Brain microvascular endothelial cell (primary cell): Measurements from ENCODE around the gene HADH.

Source experiments
- DNase-seq: peaks from one replicate; pipeline ENCODE4 v3.0.0-alpha.2; 2020
- H3K27ac ChIP-seq: fragments of 250-450 bp; sonication (Bioruptor Pico); 2 replicates; pipeline ENCODE4 v1.5.1; 2020; ENCODE audit warnings: mild to moderate bottlenecking, moderate library complexity
- H3K27me3 ChIP-seq: fragments of 250-450 bp; sonication (Bioruptor Pico); replicated peaks from 2 replicates; pipeline ENCODE4 v1.5.1; 2020; ENCODE audit warnings: mild to moderate bottlenecking
- H3K36me3 ChIP-seq: fragments of 250-450 bp; sonication (Bioruptor Pico); replicated peaks from 2 replicates; pipeline ENCODE4 v1.5.1; 2020; ENCODE audit warnings: mild to moderate bottlenecking
- H3K4me3 ChIP-seq: 2 replicates; pipeline ENCODE4 v1.5.1; 2011; ENCODE audit warnings: low read depth, mild to moderate bottlenecking, control low read depth, low read length, moderate library complexity
- in situ Hi-C: cut with HindIII; loops from 2 replicates; pipeline ENCODE4 v1.10.0; 2017; ENCODE audit warnings: low sequenced_read_pairs, low pct_ligation_motif_present
- TF ChIP-seq, protein P1 (sequence below): IDR thresholded peaks from 2 replicates; pipeline ENCODE4 v1.5.1; 2011; ENCODE audit warnings: low read depth, mild to moderate bottlenecking, moderate library complexity, low read length, control low read depth, inconsistent platforms; ENCODE audit errors: missing control alignments

The HADH gene

GRCh38 chr4:108013955-108014354, 24.3 kb downstream of the HADH start:
- TF ChIP-seq, protein P1, sequence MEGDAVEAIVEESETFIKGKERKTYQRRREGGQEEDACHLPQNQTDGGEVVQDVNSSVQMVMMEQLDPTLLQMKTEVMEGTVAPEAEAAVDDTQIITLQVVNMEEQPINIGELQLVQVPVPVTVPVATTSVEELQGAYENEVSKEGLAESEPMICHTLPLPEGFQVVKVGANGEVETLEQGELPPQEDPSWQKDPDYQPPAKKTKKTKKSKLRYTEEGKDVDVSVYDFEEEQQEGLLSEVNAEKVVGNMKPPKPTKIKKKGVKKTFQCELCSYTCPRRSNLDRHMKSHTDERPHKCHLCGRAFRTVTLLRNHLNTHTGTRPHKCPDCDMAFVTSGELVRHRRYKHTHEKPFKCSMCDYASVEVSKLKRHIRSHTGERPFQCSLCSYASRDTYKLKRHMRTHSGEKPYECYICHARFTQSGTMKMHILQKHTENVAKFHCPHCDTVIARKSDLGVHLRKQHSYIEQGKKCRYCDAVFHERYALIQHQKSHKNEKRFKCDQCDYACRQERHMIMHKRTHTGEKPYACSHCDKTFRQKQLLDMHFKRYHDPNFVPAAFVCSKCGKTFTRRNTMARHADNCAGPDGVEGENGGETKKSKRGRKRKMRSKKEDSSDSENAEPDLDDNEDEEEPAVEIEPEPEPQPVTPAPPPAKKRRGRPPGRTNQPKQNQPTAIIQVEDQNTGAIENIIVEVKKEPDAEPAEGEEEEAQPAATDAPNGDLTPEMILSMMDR, result no peak
- Histone ChIP-seq H3K36me3 (no peaks in the 10 kb centered on the region), H3K27ac (no peak overlapping the region), H3K27me3 (no peaks in the 10 kb centered on the region), H3K4me3 (no peak overlapping the region)
- in situ Hi-C loops, result no loop called here
- no peak for DNase-seq

DNA sequence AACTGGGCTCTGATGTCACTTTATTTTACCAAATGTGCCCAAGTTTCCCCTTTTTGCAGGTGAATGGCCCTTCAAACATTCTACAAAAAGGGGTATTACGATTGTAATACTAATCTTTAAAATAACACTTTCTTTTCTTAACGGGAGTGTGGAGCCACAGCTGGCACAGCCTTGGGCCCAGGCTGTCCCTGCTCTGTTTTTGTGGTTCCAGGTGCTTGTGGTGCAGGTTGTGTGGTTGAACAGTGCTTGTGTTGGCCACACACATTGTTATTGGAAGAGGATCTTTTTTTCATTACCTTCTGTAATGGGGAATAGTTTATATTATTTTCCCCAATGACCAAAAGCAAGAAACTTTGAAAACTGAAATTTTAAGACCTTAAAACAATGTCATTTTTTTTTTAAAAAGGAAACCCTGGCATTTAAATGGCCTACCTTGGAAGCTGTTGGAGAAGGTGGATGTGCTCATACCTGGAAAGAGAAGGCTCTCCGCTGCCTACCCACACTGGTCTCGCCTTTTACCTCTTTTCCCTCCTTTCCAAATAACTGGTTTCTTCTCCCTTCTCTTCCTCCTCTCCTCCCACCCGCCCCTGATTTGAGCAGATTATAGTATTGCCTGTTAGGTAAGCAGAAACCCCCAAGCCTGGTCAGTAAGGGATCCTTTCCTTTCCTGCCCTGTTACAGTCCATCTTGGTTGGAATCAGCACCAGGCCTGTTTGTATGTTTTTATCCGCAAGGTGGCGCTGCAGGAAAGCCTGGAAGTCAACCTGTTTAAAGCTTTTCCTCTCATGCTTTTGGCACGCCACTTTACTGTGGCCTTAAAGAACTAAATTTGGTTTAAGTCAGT, 28.6 kb downstream of the HADH start:
- Histone ChIP-seq H3K27me3 (no peaks in the 10 kb centered on the region), H3K36me3 (no peaks in the 10 kb centered on the region), H3K27ac (no peak overlapping the region), H3K4me3 (no peak overlapping the region)
- TF ChIP-seq, protein P1, result peak; percentile 83
- in situ Hi-C loops, result no loop called here
- peak; percentile 82 for DNase-seq

DNA sequence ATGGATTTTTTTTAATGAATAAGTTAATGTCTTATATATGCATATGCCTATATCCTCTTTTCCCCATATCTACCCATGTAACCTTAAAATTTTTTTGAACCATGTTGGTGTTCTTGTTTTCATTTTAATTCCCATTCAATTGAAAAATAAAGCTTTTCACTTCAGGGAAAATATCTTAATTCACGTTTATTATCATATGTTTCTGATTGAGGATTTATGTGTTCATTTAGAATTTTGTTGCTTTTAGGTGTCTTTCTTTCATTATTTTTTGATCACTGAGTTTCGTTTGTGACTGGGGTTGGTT, 29.1 kb downstream of the HADH start:
- no peak for DNase-seq
- Histone ChIP-seq H3K27me3 (no peaks in the 10 kb centered on the region), H3K4me3 (no peak overlapping the region), H3K27ac (no peak overlapping the region), H3K36me3 (no peaks in the 10 kb centered on the region)
- in situ Hi-C loops, result no loop called here
- TF ChIP-seq, protein P1, result no peak

GRCh38 chr4:108024085-108024877, 34.6 kb downstream of the HADH start:
- no peak overlapping the region for H3K4me3 ChIP-seq
- TF ChIP-seq, protein P1, result no peak
- no peak for DNase-seq
- in situ Hi-C loops, result no loop called here
- no peaks in the 10 kb centered on the region for H3K36me3 ChIP-seq
- H3K27me3 ChIP-seq, result no peaks in the 10 kb centered on the region
- no peak overlapping the region for H3K27ac ChIP-seq

- in situ Hi-C loops, result no loop called here
- Histone ChIP-seq H3K27me3 (no peaks in the 10 kb centered on the region), H3K27ac (no peak overlapping the region), H3K36me3 (no peaks in the 10 kb centered on the region), H3K4me3 (no peak overlapping the region)
- DNase-seq, result no peak
- TF ChIP-seq, protein P1, result no peak
Measured at GRCh38 chr4:108024878-108025165, 35.1 kb downstream of the HADH start.
